ENCODE data around the gene TTC17. TPM values are rescaled to one million over a fixed set of nuclear protein-coding genes. Genes with fewer than 3 reads are reported as not detected.

The TTC17 gene
- total RNA-seq, 2 donors from 2014 or later = 105 to 126 TPM

- no peak for TF ChIP-seq CTCF (IDR thresholded peaks at IDR 0.05)
- Histone ChIP-seq H3K4me3 (no peak overlapping the region), H3K27ac (no peak overlapping the region), H3K27me3 (replicated peaks; ENCODE audit: insufficient read depth) (no peaks in the 10 kb centered on the region), H3K36me3 (peaks cover 3% of the 10 kb centered on the region), H3K4me1 (ENCODE audit: control insufficient read depth in 1 of 2, low read depth in 2 of 2) (peaks cover 0 to 4% of the 10 kb centered on the region in 2 donors), H3K9me3 (no peaks in the 10 kb centered on the region)
- DNase-seq (ENCODE audit: low spot score) = no peak
- ATAC-seq (ENCODE audit: insufficient number of reproducible peaks, low FRiP score, low read depth) = no peak
These were observed 8.9 kb downstream of the TTC17 start for GRCh38 chr11:43367382-43368178.

GRCh38 chr11:43376065-43376464, 17.3 kb downstream of the TTC17 start:
- H3K36me3 ChIP-seq = peaks cover 9% of the 10 kb centered on the region
- H3K27ac ChIP-seq = no peak overlapping the region
- no peak for TF ChIP-seq CTCF (IDR thresholded peaks at IDR 0.05)
- ATAC-seq (ENCODE audit: insufficient number of reproducible peaks, low FRiP score, low read depth) (no peak), DNase-seq (ENCODE audit: low spot score) (no peak)
- no peaks in the 10 kb centered on the region for H3K4me1 ChIP-seq (ENCODE audit: control insufficient read depth in 1 of 2, low read depth in 2 of 2)
- H3K27me3 ChIP-seq (replicated peaks; ENCODE audit: insufficient read depth) = no peaks in the 10 kb centered on the region
- no peak overlapping the region for H3K4me3 ChIP-seq
- no peaks in the 10 kb centered on the region for H3K9me3 ChIP-seq

GRCh38 chr11:43376594-43376993, 17.9 kb downstream of the TTC17 start:
- no peak for ATAC-seq (ENCODE audit: insufficient number of reproducible peaks, low FRiP score, low read depth)

GRCh38 chr11:43377389-43377788, 18.7 kb downstream of the TTC17 start:
- Histone ChIP-seq H3K4me3 (no peak overlapping the region), H3K27me3 (replicated peaks; ENCODE audit: insufficient read depth) (no peaks in the 10 kb centered on the region), H3K9me3 (no peaks in the 10 kb centered on the region), H3K27ac (no peak overlapping the region), H3K36me3 (peaks cover 9% of the 10 kb centered on the region), H3K4me1 (ENCODE audit: control insufficient read depth in 1 of 2, low read depth in 2 of 2) (no peaks in the 10 kb centered on the region)
- no peak for DNase-seq (ENCODE audit: low spot score)
- no peak for TF ChIP-seq CTCF (IDR thresholded peaks at IDR 0.05)
- no peak for ATAC-seq (ENCODE audit: insufficient number of reproducible peaks, low FRiP score, low read depth)

More at GRCh38 chr11:43376594-43376993, 17.9 kb downstream of the TTC17 start:
- no peak for TF ChIP-seq CTCF (IDR thresholded peaks at IDR 0.05)
- peaks cover 9% of the 10 kb centered on the region for H3K36me3 ChIP-seq
- H3K27ac ChIP-seq = no peak overlapping the region
- H3K9me3 ChIP-seq = no peaks in the 10 kb centered on the region
- DNase-seq (ENCODE audit: low spot score) = no peak
- no peaks in the 10 kb centered on the region for H3K27me3 ChIP-seq (replicated peaks; ENCODE audit: insufficient read depth)
- no peak overlapping the region for H3K4me3 ChIP-seq
- no peaks in the 10 kb centered on the region for H3K4me1 ChIP-seq (ENCODE audit: control insufficient read depth in 1 of 2, low read depth in 2 of 2)

- Histone ChIP-seq H3K9me3 (no peaks in the 10 kb centered on the region), H3K27ac (no peak overlapping the region), H3K4me3 (no peak overlapping the region), H3K36me3 (peaks cover 9% of the 10 kb centered on the region), H3K27me3 (replicated peaks; ENCODE audit: insufficient read depth) (no peaks in the 10 kb centered on the region), H3K4me1 (ENCODE audit: control insufficient read depth in 1 of 2, low read depth in 2 of 2) (no peaks in the 10 kb centered on the region)
- no peak for TF ChIP-seq CTCF (IDR thresholded peaks at IDR 0.05)
- DNase-seq (ENCODE audit: low spot score) (no peak), ATAC-seq (ENCODE audit: insufficient number of reproducible peaks, low FRiP score, low read depth) (no peak)
These were observed 20.2 kb downstream of the TTC17 start for GRCh38 chr11:43378897-43379296.
